Inflammatory macrophage (primary cell): Measurements from ENCODE around the gene TNFAIP8L2.
"Not testable (repeated sequence)": the region's sequence is repeated elsewhere in the genome, so short reads cannot be mapped to it uniquely, and the experiment has no call there.

Source experiments
- DNase-seq, 2 donors: peaks; one replicate each; pipeline ENCODE4 v3.0.0-alpha.2; 2020 to 2022

TNFAIP8L2 gene

GRCh38 chr1:151146072-151146411 lies 10.4 kb upstream of the TNFAIP8L2 start:
- DNase-seq: no peak

- DNase-seq: peak; percentile 86 to 89
Observed at GRCh38 chr1:151146412-151147131, 9.9 kb upstream of the TNFAIP8L2 start, which contains the start of gene SEMA6C. Gene SEMA6C (minus strand): TSS chr1:151146631. CDS start chr1:151142621, 4,010 bp downstream.

DNA sequence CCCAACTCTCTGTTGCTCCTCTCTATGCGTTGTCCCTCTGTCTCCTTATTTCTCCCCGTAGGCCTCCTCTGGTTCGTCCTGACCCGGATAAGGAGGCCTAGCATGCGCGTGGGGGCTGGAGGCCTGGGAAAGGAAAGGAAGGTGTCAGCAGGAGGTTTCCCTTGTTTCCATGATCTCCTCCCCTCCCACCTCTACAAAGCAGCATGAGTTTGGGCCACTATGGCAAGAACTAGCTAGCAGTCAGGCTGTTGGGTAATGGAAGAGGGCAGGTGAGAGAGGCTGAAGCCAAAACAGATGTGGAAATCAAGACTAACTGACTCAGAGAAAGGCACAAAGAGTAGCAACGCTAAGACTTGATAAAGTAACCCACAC lies 9.3 kb upstream of the TNFAIP8L2 start:
- no peak for DNase-seq

DNA sequence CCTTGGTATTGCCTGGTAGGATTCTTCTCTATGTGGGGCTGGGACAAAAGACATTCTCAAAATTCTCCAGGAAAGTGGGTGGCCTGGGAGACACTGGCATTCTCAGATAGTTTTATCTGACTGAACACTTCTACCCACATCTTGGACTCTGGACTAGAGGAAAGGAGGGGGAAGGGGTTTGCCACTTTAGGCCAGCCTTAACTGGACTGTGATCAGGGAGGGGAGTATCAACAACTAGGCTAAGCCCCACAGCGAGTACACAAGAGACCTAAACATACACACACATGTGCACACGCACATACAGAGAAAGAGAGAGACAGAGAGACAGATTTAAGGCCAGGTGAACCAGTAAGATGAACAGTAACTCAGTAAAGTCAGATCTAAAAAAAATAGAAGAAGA lies 8.8 kb upstream of the TNFAIP8L2 start:
- DNase-seq: no peak

GRCh38 chr1:151157067-151157531 lies 650 bp downstream of the TNFAIP8L2 start:
- peak; percentile 58 to 60 for DNase-seq

DNA sequence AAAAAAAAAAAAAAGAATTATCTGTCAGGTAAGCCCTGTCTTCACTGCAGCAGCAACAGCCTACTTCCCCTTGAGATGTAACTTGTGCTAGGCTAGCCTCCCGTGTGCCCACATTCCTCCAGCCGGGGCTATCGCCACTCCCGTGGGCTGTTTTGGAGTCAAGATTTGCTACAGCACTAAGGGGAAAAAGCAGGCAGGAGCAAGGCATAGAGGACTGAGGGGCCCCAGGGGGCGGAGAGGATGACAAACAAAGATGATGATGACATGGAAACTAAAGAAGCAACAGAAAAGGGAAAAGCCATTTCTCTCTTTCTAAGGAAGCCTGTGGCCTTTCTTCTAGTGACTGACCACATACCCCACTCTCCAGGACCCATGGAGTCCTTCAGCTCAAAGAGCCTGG lies 1.9 kb downstream of the TNFAIP8L2 start:
- peak; percentile 37 to 39 for DNase-seq

DNA sequence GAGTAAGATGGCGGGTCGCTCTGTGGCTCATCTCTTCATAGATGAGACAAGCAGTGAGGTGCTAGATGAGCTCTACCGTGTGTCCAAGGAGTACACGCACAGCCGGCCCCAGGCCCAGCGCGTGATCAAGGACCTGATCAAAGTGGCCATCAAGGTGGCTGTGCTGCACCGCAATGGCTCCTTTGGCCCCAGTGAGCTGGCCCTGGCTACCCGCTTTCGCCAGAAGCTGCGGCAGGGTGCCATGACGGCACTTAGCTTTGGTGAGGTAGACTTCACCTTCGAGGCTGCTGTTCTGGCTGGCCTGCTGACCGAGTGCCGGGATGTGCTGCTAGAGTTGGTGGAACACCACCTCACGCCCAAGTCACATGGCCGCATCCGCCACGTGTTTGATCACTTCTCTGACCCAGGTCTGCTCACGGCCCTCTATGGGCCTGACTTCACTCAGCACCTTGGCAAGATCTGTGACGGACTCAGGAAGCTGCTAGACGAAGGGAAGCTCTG lies 2.4 kb downstream of the TNFAIP8L2 start:
- DNase-seq: peak; percentile 5 to 17

DNA sequence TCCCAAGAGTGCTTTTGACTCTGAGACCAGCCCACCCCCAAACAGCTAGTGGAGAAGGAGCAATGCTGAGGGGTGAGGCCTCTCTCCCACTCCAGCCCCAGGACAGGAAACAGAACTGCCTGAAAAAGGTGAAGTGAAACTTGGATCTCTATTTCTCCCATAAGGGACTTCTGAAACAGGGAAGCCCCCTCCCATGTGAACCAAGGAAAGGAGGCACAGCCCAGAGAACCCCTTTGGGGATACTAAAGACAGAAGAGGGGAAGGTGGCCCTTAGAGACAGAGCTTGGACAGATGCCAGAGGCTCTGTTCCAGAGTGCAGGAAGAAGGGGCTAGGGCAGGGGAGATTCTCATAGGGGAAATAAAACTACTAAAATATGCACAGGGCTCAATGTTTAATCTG lies 2.9 kb downstream of the TNFAIP8L2 start:
- DNase-seq: peak; percentile 47 to 51

- DNase-seq: no peak
Observed at GRCh38 chr1:151164732-151165280, 8.4 kb downstream of the TNFAIP8L2 start.

DNA sequence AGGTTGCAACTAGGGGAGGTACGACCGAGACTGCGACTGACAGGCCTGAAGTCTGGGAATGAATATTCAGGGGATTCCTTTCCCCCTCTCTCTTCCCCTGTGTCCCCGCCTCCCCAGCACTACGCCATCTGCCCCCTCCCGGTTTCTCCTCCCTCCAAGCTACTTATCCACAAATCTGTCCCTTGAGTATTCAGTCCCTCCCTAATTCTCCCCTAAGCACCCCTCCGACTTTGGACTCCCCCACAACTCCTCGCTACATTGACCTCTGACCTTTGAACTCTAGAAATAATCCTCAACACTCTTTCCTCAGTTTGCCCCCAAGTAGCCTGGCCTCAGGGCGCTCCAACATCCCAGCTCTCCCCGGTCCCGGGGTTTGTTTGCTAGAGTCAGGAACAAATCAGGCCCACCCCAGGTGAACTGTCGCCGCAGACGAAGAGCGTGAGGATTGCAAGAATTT lies 8.9 kb downstream of the TNFAIP8L2 start:
- DNase-seq: no peak

DNA sequence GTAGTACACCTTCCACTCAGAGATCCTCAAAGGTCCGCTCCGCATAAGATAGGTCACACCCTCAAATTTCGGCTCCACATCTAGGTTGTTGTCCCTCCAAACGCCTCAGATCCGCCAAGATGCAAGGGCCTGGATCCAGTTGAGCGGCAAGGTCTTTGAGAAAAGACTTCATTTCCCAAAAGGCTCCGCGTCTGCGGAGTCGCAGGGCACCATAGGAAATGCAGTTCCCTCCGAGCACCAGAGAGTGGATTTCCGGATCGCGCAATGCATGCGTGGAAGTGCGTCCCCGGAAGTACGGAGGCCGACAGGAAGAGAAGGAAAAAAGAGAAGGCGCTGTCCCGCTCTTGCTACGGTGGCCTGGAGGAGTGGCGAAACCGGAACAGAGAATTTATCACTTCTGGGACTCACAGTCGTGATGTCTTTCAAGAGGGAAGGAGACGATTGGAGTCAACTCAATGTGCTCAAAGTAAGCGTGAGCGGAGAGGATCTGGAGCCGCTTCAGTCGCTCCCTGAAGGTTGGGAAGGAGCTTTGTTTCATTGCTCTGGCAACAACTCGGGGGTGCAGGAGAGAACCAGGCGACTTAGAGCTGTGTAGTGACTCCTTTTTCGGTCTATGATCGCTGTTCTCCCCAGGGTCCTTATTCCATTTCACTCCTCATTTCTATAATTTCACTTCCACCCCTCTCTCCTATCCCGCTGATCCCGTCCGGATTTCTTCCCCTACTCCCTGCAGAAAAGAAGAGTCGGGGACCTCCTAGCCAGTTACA lies 9.5 kb downstream of the TNFAIP8L2 start, which contains the start of the genes LYSMD1 and SCNM1:
LYSMD1 (minus strand) TSS at position 165 of the 767 bp plus-strand sequence. CDS start 644 bp downstream, outside the sequence.
SCNM1 (plus strand) TSS at position 407 of the 767 bp plus-strand sequence; CDS start at position 416, 9 bp downstream.
- peak; percentile 99 to 100 for DNase-seq

DNA sequence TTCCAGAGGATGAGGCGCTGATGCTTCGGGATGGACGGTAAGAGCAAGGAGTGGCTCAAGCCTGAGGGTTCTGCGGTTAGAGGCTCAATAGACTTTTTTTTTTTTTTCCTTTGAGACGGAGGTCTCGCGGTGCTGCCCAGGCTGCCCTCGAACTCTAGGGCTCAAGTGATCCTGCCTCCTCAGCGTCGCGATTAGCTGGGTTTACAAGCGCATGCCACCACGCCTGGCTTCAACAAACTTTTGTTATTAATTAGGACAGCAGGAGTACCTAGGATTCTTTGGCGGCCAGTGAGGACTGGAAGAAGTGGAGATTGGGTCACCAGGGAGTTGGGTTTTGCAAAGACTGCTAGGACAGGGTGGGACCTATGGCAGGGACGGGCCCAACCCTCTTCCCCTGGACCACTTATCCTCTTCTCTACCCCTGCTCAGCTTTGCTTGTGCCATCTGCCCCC lies 10.1 kb downstream of the TNFAIP8L2 start:
- DNase-seq: peak; percentile 13 to 15

DNA sequence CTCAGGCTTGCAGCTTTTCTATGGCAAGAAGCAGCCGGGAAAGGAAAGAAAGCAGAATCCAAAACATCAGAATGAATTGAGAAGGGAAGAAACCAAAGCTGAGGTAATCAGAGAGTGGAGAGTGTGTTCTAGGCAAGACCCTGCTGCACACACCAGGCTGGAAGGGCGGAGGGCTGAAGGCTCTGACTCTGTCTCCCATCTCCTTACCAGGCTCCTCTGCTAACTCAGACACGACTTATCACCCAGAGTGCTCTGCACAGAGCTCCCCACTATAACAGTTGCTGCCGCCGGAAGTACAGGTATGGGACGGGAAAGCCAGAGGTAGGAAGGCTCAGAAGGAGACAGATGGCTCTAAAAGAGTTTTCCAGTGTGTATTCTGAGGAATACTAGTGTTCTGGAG lies 10.7 kb downstream of the TNFAIP8L2 start:
- DNase-seq: no peak

- no peak for DNase-seq
Observed at GRCh38 chr1:151171190-151171589, 14.7 kb downstream of the TNFAIP8L2 start.

DNA sequence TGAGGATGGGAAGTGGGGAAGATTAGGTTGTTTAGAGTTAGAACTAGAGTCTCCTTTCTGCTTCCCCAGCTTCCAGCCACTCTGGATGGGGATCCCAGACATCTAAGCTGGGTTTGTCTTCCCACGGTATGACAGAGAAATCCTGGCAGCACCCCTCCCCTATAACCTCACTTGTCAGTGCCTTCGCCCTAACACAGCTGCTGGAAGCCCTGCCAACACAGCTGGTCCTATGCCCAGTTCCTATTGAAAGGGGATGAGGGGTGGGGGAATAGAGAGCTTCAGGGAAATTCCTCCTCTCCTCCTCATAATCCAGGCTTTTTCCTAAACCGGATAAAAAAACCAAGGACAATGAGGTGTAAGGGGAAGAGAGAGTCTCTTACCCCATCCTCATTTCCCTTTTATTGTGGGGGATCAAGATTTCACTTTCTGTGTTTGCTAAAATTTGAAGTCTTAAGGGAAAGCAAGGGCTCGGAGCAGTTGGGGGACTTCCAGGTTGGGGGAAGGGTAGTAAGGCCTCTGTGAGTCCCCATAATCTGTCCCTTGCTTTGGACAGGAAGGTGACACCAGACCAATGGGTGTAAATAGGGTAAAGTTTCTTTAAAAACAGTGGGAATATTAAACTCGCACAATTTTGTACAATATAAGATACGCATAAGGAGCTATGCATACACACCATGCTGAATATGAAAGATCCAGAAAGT lies 18.7 kb downstream of the TNFAIP8L2 start:
- DNase-seq: no peak

DNA sequence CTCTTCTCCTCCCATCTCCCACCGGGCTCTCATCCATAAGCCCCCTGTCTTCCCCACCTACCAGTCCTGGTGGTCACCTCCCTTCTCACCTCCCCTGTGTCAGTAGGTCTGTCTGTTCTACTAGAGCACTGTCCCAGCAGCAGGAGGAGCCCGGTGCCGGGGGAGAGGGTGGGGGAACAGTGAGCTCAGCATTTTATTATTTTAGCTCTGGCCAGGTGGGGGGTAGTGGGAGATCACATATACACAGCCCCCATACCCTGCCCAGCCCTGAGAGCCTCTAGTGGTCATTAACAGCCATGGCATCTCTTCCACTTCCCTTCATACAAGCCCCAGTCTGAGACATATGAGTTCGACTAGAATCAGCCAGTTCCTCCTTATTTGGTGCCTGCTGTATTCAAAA lies 19.4 kb downstream of the TNFAIP8L2 start, which contains the start of gene TMOD4:
TMOD4 (minus strand) TSS at position 119 of the 400 bp plus-strand sequence. CDS start 1,106 bp downstream, outside the sequence.
- DNase-seq: peak; percentile 28 to 37

DNA sequence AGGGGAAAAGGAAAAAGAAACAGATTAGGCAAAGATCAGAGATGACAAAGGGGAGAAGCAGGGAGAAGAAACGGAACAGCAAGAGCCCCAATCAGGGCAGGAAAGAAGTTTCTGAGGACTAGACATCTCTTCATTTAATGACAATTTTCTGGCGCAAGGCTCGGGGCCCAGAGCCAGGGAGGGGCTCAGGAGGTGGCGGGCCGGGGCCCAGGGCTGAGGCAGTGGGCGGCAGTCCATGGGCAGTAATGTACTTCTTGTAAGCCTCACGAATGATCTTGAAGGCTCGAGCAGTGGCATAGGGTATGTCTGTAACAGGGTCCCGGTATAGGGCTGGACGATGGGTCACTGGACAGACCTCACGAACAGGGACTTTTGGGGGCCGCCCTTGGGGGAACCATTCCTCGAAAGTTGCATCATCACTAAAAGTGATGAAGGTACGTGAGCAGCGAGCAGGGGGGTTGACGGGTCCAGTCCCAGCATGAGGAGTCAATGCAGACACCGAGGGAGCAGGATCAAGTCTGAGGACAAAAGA lies 20.1 kb downstream of the TNFAIP8L2 start:
- no peak for DNase-seq

GRCh38 chr1:151184211-151184610 lies 27.8 kb downstream of the TNFAIP8L2 start:
- no peak for DNase-seq

DNA sequence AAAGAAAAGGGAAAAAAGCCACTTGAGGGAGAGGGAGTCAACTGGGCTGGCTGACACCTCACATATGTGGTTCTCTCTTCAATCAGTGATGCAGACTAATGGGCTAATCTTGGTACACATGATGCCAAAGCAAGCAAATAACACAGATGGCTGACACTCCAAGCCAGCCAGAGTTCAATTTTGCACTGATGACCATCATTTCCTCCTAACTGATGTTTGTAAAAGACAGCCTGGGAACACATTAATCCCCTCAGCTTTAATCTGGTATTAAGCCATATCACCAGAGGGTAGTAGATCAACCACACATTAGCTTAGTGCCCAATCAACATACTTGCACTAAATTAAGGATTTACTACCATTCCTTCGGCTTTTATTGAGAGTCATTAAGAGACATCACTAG lies 30.8 kb downstream of the TNFAIP8L2 start:
- DNase-seq: no peak

- not testable (repeated sequence) for DNase-seq
Observed at GRCh38 chr1:151188667-151189066, 32.2 kb downstream of the TNFAIP8L2 start.

GRCh38 chr1:151189637-151190445 lies 33.4 kb downstream of the TNFAIP8L2 start, which contains the start of gene VPS72:
Gene VPS72 (minus strand): TSS chr1:151190197. CDS start chr1:151190121, 76 bp downstream.
- peak; percentile 75 to 83 for DNase-seq
